Measurements from ENCODE around the gene TSEN54.

DNA sequence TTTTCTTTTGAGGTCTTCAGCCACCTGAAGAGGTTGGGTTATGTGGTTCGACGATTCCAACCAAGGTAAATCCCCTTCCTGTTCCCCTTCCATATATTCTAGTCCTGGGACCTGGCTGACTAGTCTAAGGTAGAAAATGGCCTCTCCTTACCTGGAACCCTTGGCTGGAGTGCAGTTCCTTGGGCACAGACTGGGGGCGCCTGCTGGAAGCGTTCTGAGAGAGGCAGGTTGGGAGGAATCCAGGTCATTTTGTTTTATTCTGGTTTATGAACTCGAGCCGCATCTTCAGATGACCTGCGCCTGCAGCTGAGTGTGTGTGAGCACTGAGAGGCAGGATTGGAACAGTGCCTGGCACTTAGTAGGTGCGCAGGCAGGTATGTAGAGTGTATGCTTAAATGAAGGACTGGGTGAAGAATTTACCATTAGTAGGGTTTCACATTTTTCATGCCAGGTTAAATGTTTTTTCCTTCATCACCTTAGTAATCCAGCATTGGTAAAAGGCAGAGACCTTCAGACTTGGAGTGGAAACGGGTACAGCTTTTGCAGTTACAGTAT lies 2.7 kb downstream of the TSEN54 start:
- TF ChIP-seq, protein P1, sequence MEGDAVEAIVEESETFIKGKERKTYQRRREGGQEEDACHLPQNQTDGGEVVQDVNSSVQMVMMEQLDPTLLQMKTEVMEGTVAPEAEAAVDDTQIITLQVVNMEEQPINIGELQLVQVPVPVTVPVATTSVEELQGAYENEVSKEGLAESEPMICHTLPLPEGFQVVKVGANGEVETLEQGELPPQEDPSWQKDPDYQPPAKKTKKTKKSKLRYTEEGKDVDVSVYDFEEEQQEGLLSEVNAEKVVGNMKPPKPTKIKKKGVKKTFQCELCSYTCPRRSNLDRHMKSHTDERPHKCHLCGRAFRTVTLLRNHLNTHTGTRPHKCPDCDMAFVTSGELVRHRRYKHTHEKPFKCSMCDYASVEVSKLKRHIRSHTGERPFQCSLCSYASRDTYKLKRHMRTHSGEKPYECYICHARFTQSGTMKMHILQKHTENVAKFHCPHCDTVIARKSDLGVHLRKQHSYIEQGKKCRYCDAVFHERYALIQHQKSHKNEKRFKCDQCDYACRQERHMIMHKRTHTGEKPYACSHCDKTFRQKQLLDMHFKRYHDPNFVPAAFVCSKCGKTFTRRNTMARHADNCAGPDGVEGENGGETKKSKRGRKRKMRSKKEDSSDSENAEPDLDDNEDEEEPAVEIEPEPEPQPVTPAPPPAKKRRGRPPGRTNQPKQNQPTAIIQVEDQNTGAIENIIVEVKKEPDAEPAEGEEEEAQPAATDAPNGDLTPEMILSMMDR (IDR thresholded peaks at IDR 0.05): no peak
- TF ChIP-seq POLR2A (IDR thresholded peaks at IDR 0.05): no peak
- no peak for TF ChIP-seq EP300 (IDR thresholded peaks at IDR 0.05)
